SK-N-SH (cell line): Measurements from ENCODE around the gene SMYD3. TPM values are rescaled to one million over a fixed set of nuclear protein-coding genes. Genes with fewer than 3 reads are reported as not detected.

Experiments
- CTCF ChIA-PET: fragments of 300-600, 350-600 bp; formaldehyde crosslinking; extraction: SDS; loops from one replicate; lab custom pipeline; 2021; lab: Yijun Ruan, JAX
- POLR2A ChIA-PET: fragments of 350-600 bp; sonication (Branson Sonifier 250); formaldehyde crosslinking; extraction: SDS; loops from one replicate; lab custom pipeline; 2020; ENCODE audit warnings: antibody characterized with exemption, inconsistent platforms; lab: Yijun Ruan, JAX
- DNase-seq: peaks from one replicate; pipeline ENCODE4 v3.0.0; 2012
- H2AFZ ChIP-seq: fragments of 200-600 bp; sonication (generic); 2 replicates; pipeline ENCODE4 v1.8.1; 2016; ENCODE audit warnings: antibody characterized with exemption, mild to moderate bottlenecking, low read depth
- H3F3A ChIP-seq: fragments of 200-600 bp; sonication (generic); replicated peaks from 2 replicates; pipeline ENCODE3; 2016; ENCODE audit warnings: antibody characterized with exemption, mild to moderate bottlenecking; ENCODE audit not compliant: insufficient read depth
- H3K27ac ChIP-seq, 2 experiments: fragments of 200-500 bp in 1 of 2; fragments of 200-600 bp in 1 of 2; sonication (Bioruptor generic) in 1 of 2; sonication (generic), shearing (Covaris generic) in 1 of 2; 2 replicates each; pipeline versions ENCODE4 v1.5.1 to v1.6.1; 2014 to 2016; ENCODE audit warnings: low read depth in 2 of 2, inconsistent platforms in 1 of 2, low read length in 1 of 2, mild to moderate bottlenecking in 1 of 2, mixed read lengths in 1 of 2
- H3K27me3 ChIP-seq: fragments of 200-600 bp; sonication (generic), shearing (Covaris generic); 2 replicates; pipeline ENCODE4 v1.6.1; 2016; ENCODE audit warnings: mixed run types; ENCODE audit not compliant: insufficient read depth
- H3K36me3 ChIP-seq, 2 experiments: fragments of 200-500 bp in 1 of 2; fragments of 200-600 bp in 1 of 2; sonication (Bioruptor generic) in 1 of 2; sonication (generic) in 1 of 2; replicated peaks in 1 of 2; 2 replicates each; pipeline versions ENCODE3 to v1.5.1; 2014 to 2016; ENCODE audit warnings: low read length in 1 of 2, mild to moderate bottlenecking in 1 of 2; ENCODE audit not compliant: insufficient read depth in 2 of 2, control insufficient read depth in 1 of 2
- H3K4me1 ChIP-seq, 2 experiments: fragments of 200-500 bp in 1 of 2; fragments of 200-600 bp in 1 of 2; sonication (Bioruptor generic) in 1 of 2; sonication (generic), shearing (Covaris generic) in 1 of 2; 2 replicates each; pipeline versions ENCODE4 v1.5.1 to v1.6.1; 2014 to 2016; ENCODE audit warnings: low read depth in 1 of 2, low read length in 1 of 2, mixed run types in 1 of 2; ENCODE audit not compliant: insufficient read depth in 2 of 2, control insufficient read depth in 1 of 2
- H3K4me2 ChIP-seq: fragments of 200-600 bp; sonication (generic), shearing (Covaris generic); 2 replicates; pipeline ENCODE4 v1.6.1; 2017; ENCODE audit warnings: mixed run types
- H3K4me3 ChIP-seq, 2 experiments: fragments of 200-500 bp in 1 of 2; fragments of 200-600 bp in 1 of 2; sonication (Bioruptor generic) in 1 of 2; sonication (generic), shearing (Covaris generic) in 1 of 2; 2 replicates each; pipeline versions ENCODE4 v1.5.1 to v1.8.1; 2014 to 2016; ENCODE audit warnings: low read depth in 2 of 2, inconsistent platforms in 1 of 2, low read length in 1 of 2, mild to moderate bottlenecking in 1 of 2, mixed read lengths in 1 of 2, moderate library complexity in 1 of 2
- H3K79me2 ChIP-seq: fragments of 200-600 bp; sonication (generic); 2 replicates; pipeline ENCODE4 v1.8.1; 2017; ENCODE audit warnings: mild to moderate bottlenecking; ENCODE audit not compliant: insufficient read depth
- H3K9ac ChIP-seq: fragments of 200-600 bp; sonication (generic); 2 replicates; pipeline ENCODE4 v1.6.1; 2017; ENCODE audit warnings: mixed run types
- H3K9me2 ChIP-seq: fragments of 200-600 bp; sonication (generic); 2 replicates; pipeline ENCODE4 v1.6.1; 2017; ENCODE audit warnings: mixed run types
- H3K9me3 ChIP-seq: fragments of 200-600 bp; sonication (generic); 2 replicates; pipeline ENCODE4 v1.6.1; 2017; ENCODE audit warnings: mixed run types, mild to moderate bottlenecking, moderate library complexity
- H4K20me1 ChIP-seq: fragments of 200-600 bp; sonication (generic); 2 replicates; pipeline ENCODE4 v1.6.1; 2017; ENCODE audit warnings: mild to moderate bottlenecking, mixed run types; ENCODE audit not compliant: insufficient read depth
- CHD2 ChIP-seq: fragments of 150-350 bp; IDR thresholded peaks from 2 replicates; pipeline ENCODE4 v1.6.1; 2018; ENCODE audit warnings: low read length; ENCODE audit not compliant: partially characterized antibody
- CTCF ChIP-seq: fragments of 200-600 bp; sonication (generic); IDR thresholded peaks from 2 replicates; pipeline ENCODE4 v1.6.1; 2017; ENCODE audit warnings: antibody characterized with exemption, mild to moderate bottlenecking, moderate library complexity
- EP300 ChIP-seq, 2 experiments: IDR thresholded peaks; 2 replicates each; pipeline versions ENCODE4 v1.4.0 to v1.6.1; 2012; ENCODE audit warnings: borderline replicate concordance in 1 of 2, low read depth in 1 of 2, low read length in 1 of 2
- FOSL2 ChIP-seq: IDR thresholded peaks from 2 replicates; pipeline ENCODE4 v1.4.0; 2012; ENCODE audit warnings: low read depth, mild to moderate bottlenecking, moderate library complexity, borderline replicate concordance
- FOXM1 ChIP-seq: IDR thresholded peaks from 2 replicates; pipeline ENCODE4 v1.4.0; 2012; ENCODE audit warnings: low read depth, mild to moderate bottlenecking
- GATA2 ChIP-seq: sonication (generic); formaldehyde crosslinking; IDR thresholded peaks from 2 replicates; pipeline ENCODE4 v1.5.0; 2020; ENCODE audit warnings: mild to moderate bottlenecking, missing genetic modification reagents
- MEF2A ChIP-seq: IDR thresholded peaks from 2 replicates; pipeline ENCODE4 v1.4.0; 2012; ENCODE audit warnings: low read depth, borderline replicate concordance
- MXI1 ChIP-seq: IDR thresholded peaks from 2 replicates; pipeline ENCODE4 v1.6.1; 2012; ENCODE audit warnings: mild to moderate bottlenecking, low read depth, low read length, improper control_type of control experiment
- PBX3 ChIP-seq: IDR thresholded peaks from 2 replicates; pipeline ENCODE4; 2012
- RAD21 ChIP-seq: IDR thresholded peaks from 2 replicates; pipeline ENCODE4 v1.6.1; 2012; ENCODE audit warnings: mild to moderate bottlenecking, low read length
- RFX5 ChIP-seq: IDR thresholded peaks from 2 replicates; pipeline ENCODE4 v1.6.1; 2012; ENCODE audit warnings: mild to moderate bottlenecking, improper control_type of control experiment, low read length
- RXRA ChIP-seq: IDR thresholded peaks from 2 replicates; pipeline ENCODE4 v1.4.0; 2012; ENCODE audit warnings: low read depth, mild to moderate bottlenecking, borderline replicate concordance
- SMC3 ChIP-seq: IDR thresholded peaks from 2 replicates; pipeline ENCODE4 v1.6.1; 2012; ENCODE audit warnings: low read depth, low read length, improper control_type of control experiment
- TEAD4 ChIP-seq: IDR thresholded peaks from 2 replicates; pipeline ENCODE4 v1.4.0; 2012; ENCODE audit warnings: mild to moderate bottlenecking, borderline replicate concordance; ENCODE audit not compliant: insufficient read depth
- USF2 ChIP-seq: fragments of 150-350 bp; IDR thresholded peaks from 2 replicates; pipeline ENCODE4 v1.6.1; 2017; ENCODE audit warnings: antibody characterized with exemption, low read length, low read depth, borderline replicate concordance
- WGBS: methylation state at CpG from one replicate; pipeline ENCODE4 v1.1.6; 2017; ENCODE audit warnings: low lambda C conversion rate; 5-methylcytosine and 5-hydroxymethylcytosine counted together
- polyA plus RNA-seq, 3 experiments: library from polyadenylated mRNA; depleted of rRNA; stranded (reverse); fragments of >200 nt; gene quantifications; 2 replicates each; pipeline ENCODE4 v1.2.3, GENCODE V29; 2012

The SMYD3 gene
- polyA plus RNA-seq, 1 of the 3 experiments (the other 2 are of a cell fraction), result 31.4 TPM

- WGBS, result 50% methylated on average over 2 of the region's 2 CpGs
- H3K4me1 ChIP-seq, result peaks cover under 1 to 1% of the 10 kb centered on the region in 2 experiments; a peak in 2 of 4 replicates
- H3K4me2 ChIP-seq, result no peak overlapping the region
- ChIA-PET CTCF (interaction anchor here (0.6 to 2.9 kb wide), 20 partner anchors 9 to 1428 kb away, joined by 3 to 17 read pairs (median 3); partner anchors contain the start of gene SMYD3), POLR2A (interaction anchor here (0.7 kb wide), 1 partner anchor 226 kb away, joined by 3 read pairs; the partner anchor contains the start of gene SCCPDH)
- H3K9me3 ChIP-seq, result no peaks in the 10 kb centered on the region
- no peak overlapping the region for H3K4me3 ChIP-seq
- H3K9me2 ChIP-seq, result no peaks in the 10 kb centered on the region
- H3K9ac ChIP-seq, result no peak overlapping the region
- no peaks in the 10 kb centered on the region for H4K20me1 ChIP-seq
- no peak overlapping the region for H2AFZ ChIP-seq
- H3K27ac ChIP-seq, result no peak overlapping the region
- TF ChIP-seq FOXM1, result no peak
- peak; percentile 70 for TF ChIP-seq RAD21
- TF ChIP-seq SMC3, result peak; percentile 67
- TF ChIP-seq FOSL2, result no peak
- TF ChIP-seq CTCF, result peak; percentile 86
- peak; percentile 32; the same call in 1 of the 2 replicates for TF ChIP-seq RFX5
- peak; percentile 95 for TF ChIP-seq GATA2 (CRISPR knock-in tag)
- no peak for TF ChIP-seq TEAD4
- TF ChIP-seq MEF2A, result no peak
- TF ChIP-seq PBX3, result no peak
- peak; percentile 64 for DNase-seq
- peaks cover 23% of the 10 kb centered on the region for H3K79me2 ChIP-seq
- no peaks in the 10 kb centered on the region for H3K36me3 ChIP-seq
- no peaks in the 10 kb centered on the region for H3K27me3 ChIP-seq
- H3F3A ChIP-seq, result no peaks in the 10 kb centered on the region
These were observed 9.7 kb downstream of the SMYD3 start for GRCh38 chr1:246497331-246497915.

GRCh38 chr1:246492611-246493245 is 14.4 kb downstream of the SMYD3 start:
- Histone ChIP-seq H3K4me3 (peak overlapping the region in 1 of 2 experiments; percentile 10; a peak in 1 of 4 replicates), H3K9me3 (no peaks in the 10 kb centered on the region), H3F3A (no peaks in the 10 kb centered on the region), H3K79me2 (peaks cover 10% of the 10 kb centered on the region), H3K36me3 (no peaks in the 10 kb centered on the region), H3K9me2 (no peaks in the 10 kb centered on the region), H3K27me3 (no peaks in the 10 kb centered on the region), H3K4me2 (no peak overlapping the region), H3K9ac (no peak overlapping the region), H3K4me1 (peaks cover 3 to 8% of the 10 kb centered on the region in 2 experiments; a peak in 2 of 4 replicates), H4K20me1 (no peaks in the 10 kb centered on the region), H2AFZ (no peak overlapping the region), H3K27ac (peak overlapping the region; percentile 13 to 47)
- ChIA-PET CTCF (interaction anchor here (0.9 to 3.1 kb wide), 20 partner anchors 10 to 1342 kb away, joined by 3 to 17 read pairs (median 4); partner anchors contain the start of genes CNST, SMYD3 and TFB2M), POLR2A (interaction anchor here (0.8 kb wide), 1 partner anchor 14 kb away, joined by 3 read pairs; no protein-coding TSS in a partner anchor)
- peak; percentile 76 for DNase-seq
- WGBS, result 32% methylated on average over 3 of the region's 3 CpGs
- no peak for TF ChIP-seq MXI1
- TF ChIP-seq RAD21, result peak; percentile 93
- no peak for TF ChIP-seq USF2
- no peak for TF ChIP-seq RXRA
- TF ChIP-seq SMC3, result peak; percentile 82
- TF ChIP-seq FOXM1, result no peak
- peak; percentile 92 for TF ChIP-seq CTCF
- TF ChIP-seq CHD2, result no peak
- TF ChIP-seq EP300 (IDR thresholded peaks at IDR 0.05; ENCODE audit: borderline replicate concordance in 1 of 2, low read depth in 1 of 2, low read length in 1 of 2), result peak in 1 of 2 experiments; percentile 12; a peak in 1 of 4 replicates
